Panc1 (cell line): ENCODE measurements around the gene OR10G8. TPM values are rescaled to one million over a fixed set of nuclear protein-coding genes. Genes with fewer than 3 reads are reported as not detected.

Experiments
- ATAC-seq: fragments of 200-7000 bp; cut with Tn5 transposase; 2 replicates; pipeline ENCODE4 v1.9.1; 2020; ENCODE audit warnings: mild to moderate bottlenecking, moderate library complexity
- BruUV-seq: library from RNA; stranded (reverse); fragments of 400-500 nt; replicated peaks from 2 replicates; lab custom pipeline; 2021; lab: Mats Ljungman, UMichigan
- CTCF ChIA-PET: fragments of 300-600 bp; sonication (Branson Sonifier 250); formaldehyde crosslinking; loops from one replicate; lab custom pipeline; 2022; ENCODE audit warnings: antibody characterized with exemption; lab: Charles Lee
- POLR2A ChIA-PET: fragments of 300-600 bp; sonication (Branson Sonifier 250); formaldehyde crosslinking; loops from one replicate; lab custom pipeline; 2022; ENCODE audit warnings: antibody characterized with exemption; lab: Charles Lee
- DNase-seq: peaks from one replicate; pipeline ENCODE4 v3.0.0-alpha.2; 2010; ENCODE audit warnings: low read depth, low spot score
- H3K27ac ChIP-seq: 2 replicates; pipeline ENCODE4 v1.5.1; 2011; ENCODE audit warnings: mild to moderate bottlenecking, low read length, inconsistent platforms
- H3K27me3 ChIP-seq: fragments of 200-500 bp; sonication (Bioruptor generic); 2 replicates; pipeline ENCODE4 v1.6.0; 2014; ENCODE audit warnings: low read length, inconsistent platforms; ENCODE audit not compliant: control insufficient read depth, insufficient read depth
- H3K36me3 ChIP-seq: fragments of 200-500 bp; sonication (Bioruptor generic); 2 replicates; pipeline ENCODE4 v1.5.1; 2014; ENCODE audit warnings: inconsistent platforms, mild to moderate bottlenecking, low read length, moderate library complexity; ENCODE audit not compliant: control insufficient read depth, insufficient read depth
- H3K4me1 ChIP-seq: 2 replicates; pipeline ENCODE4 v1.5.1; 2011; ENCODE audit warnings: inconsistent platforms, mild to moderate bottlenecking, low read length, moderate library complexity; ENCODE audit not compliant: control insufficient read depth, insufficient read depth
- H3K4me3 ChIP-seq, 2 experiments: 2 replicates each; pipeline ENCODE4 v1.5.1; 2011 to 2012; ENCODE audit warnings: low read depth in 2 of 2, low read length in 2 of 2, mild to moderate bottlenecking in 2 of 2, inconsistent platforms in 1 of 2, moderate library complexity in 1 of 2
- H3K9me3 ChIP-seq: fragments of 200-500 bp; sonication (Bioruptor generic); 2 replicates; pipeline ENCODE4 v1.5.1; 2014; ENCODE audit warnings: low read depth, mild to moderate bottlenecking, inconsistent platforms, low read length, moderate library complexity; ENCODE audit not compliant: control insufficient read depth, insufficient read depth
- POLR2AphosphoS5 ChIP-seq: IDR thresholded peaks from 2 replicates; pipeline ENCODE4 v1.6.1; 2012; ENCODE audit warnings: mild to moderate bottlenecking, low read depth, low read length, moderate library complexity
- in situ Hi-C: cut with HindIII; loops from 2 replicates; pipeline ENCODE4 v1.10.0; 2016; ENCODE audit warnings: low sequenced_read_pairs, low pct_unique_long_range_greater_than_20kb
- intact Hi-C: fragments of 100-400 bp; cut with micrococcal nuclease; formaldehyde crosslinking; loops from one replicate; pipeline ENCODE4 v1.10.0; 2022; ENCODE audit not compliant: unreplicated experiment
- total RNA-seq: library from RNA; stranded (reverse); gene quantifications from one replicate; pipeline ENCODE4 v1.2.1, GENCODE V29; 2021; ENCODE audit not compliant: unreplicated experiment

Gene OR10G8
- total RNA-seq, 1 experiment from 2014 or later, result not detected

DNA sequence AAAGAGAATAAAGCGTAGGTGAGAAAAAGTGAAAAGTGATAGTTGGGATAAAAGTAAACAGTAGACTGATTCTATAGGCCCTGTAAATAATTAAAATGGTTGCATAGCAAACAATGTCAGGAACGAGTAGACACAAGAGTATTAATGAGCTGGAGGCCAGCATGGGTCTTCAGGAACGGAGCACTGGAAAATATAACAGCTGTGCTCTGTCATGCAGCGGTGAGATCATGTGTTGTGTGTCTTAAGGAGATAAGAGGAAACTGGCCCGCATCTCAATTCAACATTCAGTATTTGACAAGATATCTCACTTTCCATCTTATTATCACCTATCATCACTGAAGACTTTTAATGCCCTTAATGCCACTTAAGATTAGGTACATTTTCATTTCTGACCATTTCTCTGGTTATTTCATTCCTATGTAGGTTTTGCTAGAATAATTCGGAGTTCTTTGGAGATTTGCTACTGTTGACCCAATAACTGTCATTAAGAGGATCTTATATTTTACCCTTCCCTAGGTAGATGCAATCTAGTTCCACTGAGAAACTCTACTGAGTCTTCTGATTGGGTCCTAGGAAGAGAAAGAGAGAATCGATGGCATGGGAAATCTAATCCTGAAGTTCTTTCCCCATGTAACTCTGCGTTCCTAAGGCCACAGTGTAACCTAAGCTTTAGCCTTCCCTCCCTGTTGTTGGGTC is 53.2 kb downstream of the OR10G8 start:
- POLR2A ChIA-PET, result no interaction called here
- Histone ChIP-seq H3K27me3 (peaks cover 5% of the 10 kb centered on the region; the same call in 1 of the 2 replicates), H3K36me3 (no peaks in the 10 kb centered on the region), H3K9me3 (no peaks in the 10 kb centered on the region), H3K27ac (no peak overlapping the region), H3K4me3 (no peak overlapping the region), H3K4me1 (no peaks in the 10 kb centered on the region)
- intact Hi-C loops, result loop anchor here (10.0 kb wide), 1 partner anchor 245 kb away; the partner anchor contains the start of gene OR8D2
- ATAC-seq, result no peak
- BruUV-seq, result no TSS peak
- CTCF ChIA-PET, result no interaction called here
- no peak for TF ChIP-seq POLR2AphosphoS5
- no peak for DNase-seq
- in situ Hi-C loops, result no loop called here

Other genes starting within 250 kb of the OR10G8 start
- gene OR6M1, start 220.4 kb upstream of the OR10G8 start, total RNA-seq, result not detected
- gene TMEM225, start 141.1 kb upstream of the OR10G8 start, total RNA-seq, result not detected
- not detected for gene OR8D4, start 124.6 kb upstream of the OR10G8 start, total RNA-seq
- not detected for gene OR4D5, start 87.2 kb upstream of the OR10G8 start, total RNA-seq
- not detected for gene OR6T1, start 83.0 kb upstream of the OR10G8 start, total RNA-seq
- gene OR10S1, start 49.0 kb upstream of the OR10G8 start, total RNA-seq, result not detected
- gene OR10G6, start 31.6 kb upstream of the OR10G8 start, total RNA-seq, result not detected
- not detected for gene OR10G4, start 13.8 kb upstream of the OR10G8 start, total RNA-seq
- gene OR10G9, start 3.8 kb upstream of the OR10G8 start, total RNA-seq, result not detected
- gene OR10G7, start 14.5 kb downstream of the OR10G8 start, total RNA-seq, result not detected
- 3.1 TPM for gene VWA5A, start 88.7 kb downstream of the OR10G8 start, total RNA-seq
- gene OR10D3, start 156.5 kb downstream of the OR10G8 start, total RNA-seq, result not detected
- gene OR8G1, start 214.3 kb downstream of the OR10G8 start, total RNA-seq, result not detected
- not detected for gene OR8G5, start 229.6 kb downstream of the OR10G8 start, total RNA-seq